ENCODE measurements around the gene QSER1.
"Not testable (repeated sequence)": the region's sequence is repeated elsewhere in the genome, so short reads cannot be mapped to it uniquely, and the experiment has no call there.

QSER1 gene

GRCh38 chr11:32892355-32893092, at the start of gene QSER1:
Gene QSER1 (plus strand): TSS chr11:32892811. CDS start chr11:32893126, 315 bp downstream.
- peak; percentile 18 for DNase-seq

- DNase-seq, result no peak
These were observed 49.1 kb upstream of the QSER1 start for GRCh38 chr11:32843544-32843943.

- DNase-seq, result no peak
These were observed 45.1 kb upstream of the QSER1 start for GRCh38 chr11:32847511-32847910.

GRCh38 chr11:32849761-32850160, 42.9 kb upstream of the QSER1 start:
- no peak for DNase-seq

GRCh38 chr11:32851251-32851650, 41.4 kb upstream of the QSER1 start:
- DNase-seq, result no peak

GRCh38 chr11:32852207-32852606, 40.4 kb upstream of the QSER1 start:
- DNase-seq, result no peak

GRCh38 chr11:32855601-32856000, 37.0 kb upstream of the QSER1 start:
- no peak for DNase-seq

- no peak for DNase-seq
These were observed 33.9 kb upstream of the QSER1 start for GRCh38 chr11:32858731-32859130.

- DNase-seq, result no peak
These were observed 30.6 kb upstream of the QSER1 start for GRCh38 chr11:32861850-32862577.

- no peak for DNase-seq
These were observed 28.1 kb upstream of the QSER1 start for GRCh38 chr11:32864555-32864954.

- not testable (repeated sequence) for DNase-seq
These were observed 23.9 kb upstream of the QSER1 start for GRCh38 chr11:32868752-32869151.

GRCh38 chr11:32870676-32871075, 21.9 kb upstream of the QSER1 start:
- no peak for DNase-seq

- DNase-seq, result no peak
These were observed 18.5 kb upstream of the QSER1 start for GRCh38 chr11:32874132-32874531.

- no peak for DNase-seq
These were observed 11.3 kb upstream of the QSER1 start for GRCh38 chr11:32881286-32881685.

GRCh38 chr11:32883421-32883820, 9.2 kb upstream of the QSER1 start:
- DNase-seq, result no peak

GRCh38 chr11:32884023-32884422, 8.6 kb upstream of the QSER1 start:
- DNase-seq, result no peak

- DNase-seq, result no peak
These were observed 7.7 kb upstream of the QSER1 start for GRCh38 chr11:32884770-32885384.

- DNase-seq, result peak; percentile 13
These were observed 7.1 kb upstream of the QSER1 start for GRCh38 chr11:32885556-32885955.

- DNase-seq, result no peak
These were observed 6.4 kb upstream of the QSER1 start for GRCh38 chr11:32886180-32886579.

- not testable (repeated sequence) for DNase-seq
These were observed 4.8 kb upstream of the QSER1 start for GRCh38 chr11:32887707-32888383.

- DNase-seq, result not testable (repeated sequence)
These were observed 4.3 kb upstream of the QSER1 start for GRCh38 chr11:32888384-32888710.

- no peak for DNase-seq
These were observed 3.8 kb upstream of the QSER1 start for GRCh38 chr11:32888805-32889204.

- peak; percentile 47 for DNase-seq
These were observed 1.6 kb upstream of the QSER1 start for GRCh38 chr11:32890843-32891656.
